HepG2 (cell line): ENCODE measurements around the gene SKI. TPM values are rescaled to one million over a fixed set of nuclear protein-coding genes. Genes with fewer than 3 reads are reported as not detected.
A peak's percentile ranks its signal among the peaks of the same experiment; 100 is the strongest.

Source experiments
- ATAC-seq: fragments of 200-7000 bp; cut with Tn5 transposase; 3 replicates; pipeline ENCODE4 v1.9.1; 2020; ENCODE audit warnings: mild to moderate bottlenecking, moderate library complexity
- BruUV-seq: library from RNA; stranded (reverse); fragments of 400-500 nt; replicated peaks from 2 replicates; lab custom pipeline; 2021; lab: Mats Ljungman, UMichigan
- CTCF ChIA-PET: fragments of 300-600 bp; formaldehyde crosslinking; extraction: SDS; loops from one replicate; lab custom pipeline; 2021; ENCODE audit warnings: low total read pairs, inconsistent platforms, low intra/inter-chr PET ratio; lab: Yijun Ruan, JAX
- POLR2A ChIA-PET: fragments of 350-600 bp; sonication (Branson Sonifier 250); formaldehyde crosslinking; loops from one replicate; lab custom pipeline; 2020; ENCODE audit warnings: antibody characterized with exemption, inconsistent platforms; lab: Yijun Ruan, JAX
- DNase-seq: peaks from one replicate; pipeline ENCODE4 v3.0.0-alpha.2; 2015; ENCODE audit warnings: low spot score
- FAIRE-seq: peaks from 3 replicates; lab custom pipeline; 2011; peaks lifted over from hg19 to GRCh38; lab: Jason Lieb, UNC
- H2AFZ ChIP-seq: one replicate; pipeline ENCODE4 v1.6.1; 2011; ENCODE audit warnings: low read length, inconsistent platforms
- H3K27ac ChIP-seq: fragments of 300-600 bp; 3 replicates; pipeline ENCODE4 v1.8.0; 2011; ENCODE audit warnings: mixed run types, mild to moderate bottlenecking, mixed read lengths, low read length, inconsistent platforms; ENCODE audit not compliant: insufficient read depth; ENCODE audit errors: extremely low read length
- H3K27me3 ChIP-seq, 2 experiments: fragments of 200-600 bp in 1 of 2; 2 replicates in 1 of 2; 3 replicates in 1 of 2; pipeline versions ENCODE4 v1.6.0 to v1.8.0; 2011; ENCODE audit warnings: low read length in 2 of 2, mild to moderate bottlenecking in 2 of 2, moderate library complexity in 2 of 2, inconsistent platforms in 1 of 2; ENCODE audit not compliant: insufficient read depth in 2 of 2, control insufficient read depth in 1 of 2
- H3K36me3 ChIP-seq, 2 experiments: fragments of 200-600 bp in 1 of 2; replicated peaks in 1 of 2; 2 replicates in 1 of 2; 3 replicates in 1 of 2; pipeline versions ENCODE4 v1.5.1 to v1.8.0; 2011; ENCODE audit warnings: low read length in 2 of 2, inconsistent platforms in 1 of 2; ENCODE audit not compliant: insufficient read depth in 2 of 2, control insufficient read depth in 1 of 2
- H3K4me1 ChIP-seq: 2 replicates; pipeline ENCODE4 v1.5.1; 2012; ENCODE audit warnings: low read length, inconsistent platforms; ENCODE audit not compliant: insufficient read depth
- H3K4me2 ChIP-seq: 2 replicates; pipeline ENCODE4 v1.6.0; 2011; ENCODE audit warnings: low read depth, low read length, inconsistent platforms
- H3K4me3 ChIP-seq, 3 experiments: fragments of 200-600 bp in 1 of 3; sonication (generic), shearing (Covaris generic) in 1 of 3; replicated peaks in 1 of 3; 2 replicates each; pipeline ENCODE4 v1.5.1; 2011 to 2016; ENCODE audit warnings: low read length in 3 of 3, inconsistent platforms in 2 of 3, low read depth in 2 of 3, mild to moderate bottlenecking in 2 of 3, control low read depth in 1 of 3, mixed read lengths in 1 of 3; ENCODE audit not compliant: insufficient read depth in 1 of 3
- H3K79me2 ChIP-seq: one replicate; pipeline ENCODE4 v1.6.1; 2011; ENCODE audit warnings: low read length, inconsistent platforms; ENCODE audit not compliant: insufficient read depth
- H3K9ac ChIP-seq: 2 replicates; pipeline ENCODE4 v1.6.0; 2011; ENCODE audit warnings: mild to moderate bottlenecking, low read depth, low read length, inconsistent platforms; ENCODE audit not compliant: insufficient read depth
- H3K9me3 ChIP-seq: 2 replicates; pipeline ENCODE4 v1.5.1; 2012; ENCODE audit warnings: mild to moderate bottlenecking, low read length
- H4K20me1 ChIP-seq: 2 replicates; pipeline ENCODE4 v1.6.0; 2011; ENCODE audit warnings: inconsistent platforms, mild to moderate bottlenecking, low read length, moderate library complexity; ENCODE audit not compliant: insufficient read depth
- CENPT ChIP-seq: sonication (generic); formaldehyde crosslinking; IDR thresholded peaks from 2 replicates; pipeline ENCODE4 v1.8.0; 2022; ENCODE audit warnings: low read depth, mild to moderate bottlenecking, moderate library complexity, missing genetic modification reagents
- ELF3 ChIP-seq: IDR thresholded peaks from 2 replicates; pipeline ENCODE4 v1.6.1; 2016; ENCODE audit warnings: missing genetic modification reagents, missing compliant biosample characterization
- EZH2 ChIP-seq: conservative IDR thresholded peaks from 2 replicates; pipeline ENCODE4 v1.6.1; 2012; ENCODE audit warnings: mild to moderate bottlenecking, low read depth, low read length, moderate library complexity
- IKZF4 ChIP-seq: sonication (generic); formaldehyde crosslinking; IDR thresholded peaks from 2 replicates; pipeline ENCODE4 v1.5.1; 2020; ENCODE audit warnings: borderline replicate concordance, mild to moderate bottlenecking, low read depth, missing genetic modification reagents; ENCODE audit errors: not compliant biosample characterization
- KDM6A ChIP-seq: IDR thresholded peaks from 2 replicates; pipeline ENCODE4 v1.6.1; 2016; ENCODE audit warnings: low read depth
- NFIC ChIP-seq: IDR thresholded peaks from 2 replicates; pipeline ENCODE4 v1.6.1; 2012; ENCODE audit warnings: mild to moderate bottlenecking, low read length, inconsistent platforms
- ZBTB20 ChIP-seq: sonication (generic); formaldehyde crosslinking; IDR thresholded peaks from 2 replicates; pipeline ENCODE4 v1.8.1; 2023; ENCODE audit warnings: missing genetic modification reagents, low read depth, mild to moderate bottlenecking, borderline replicate concordance
- ZBTB3 ChIP-seq: sonication (generic); formaldehyde crosslinking; IDR thresholded peaks from 2 replicates; pipeline ENCODE4 v1.4.0; 2020; ENCODE audit warnings: low read depth, mild to moderate bottlenecking, moderate library complexity, missing genetic modification reagents, borderline replicate concordance
- ZNF101 ChIP-seq: sonication (generic); formaldehyde crosslinking; IDR thresholded peaks from 2 replicates; pipeline ENCODE4 v1.4.0; 2020; ENCODE audit warnings: mild to moderate bottlenecking, low read depth, missing genetic modification reagents, borderline replicate concordance
- ZNF547 ChIP-seq: sonication (generic); formaldehyde crosslinking; IDR thresholded peaks from 2 replicates; pipeline ENCODE4 v1.5.1; 2020; ENCODE audit warnings: mild to moderate bottlenecking, missing genetic modification reagents
- ZNF570 ChIP-seq: sonication (generic); formaldehyde crosslinking; IDR thresholded peaks from 2 replicates; pipeline ENCODE4 v1.4.0; 2020; ENCODE audit warnings: mild to moderate bottlenecking, missing genetic modification reagents, borderline replicate concordance
- WGBS: methylation state at CpG from one replicate; pipeline ENCODE4 v1.1.6; 2017; ENCODE audit warnings: low lambda C conversion rate; 5-methylcytosine and 5-hydroxymethylcytosine counted together
- in situ Hi-C: cut with HindIII; loops from 2 replicates; pipeline ENCODE4 v1.10.0; 2017; ENCODE audit warnings: low pct_unique_long_range_greater_than_20kb; ENCODE audit not compliant: extremely low pct_ligation_motif_present
- intact Hi-C: fragments of 100-400 bp; cut with micrococcal nuclease; formaldehyde crosslinking; loops from one replicate; pipeline ENCODE4 v1.10.0; 2022; ENCODE audit not compliant: unreplicated experiment
- polyA plus RNA-seq, 8 experiments: library from polyadenylated mRNA; depleted of rRNA in 3 of 8; stranded (reverse) in 7 of 8; unstranded in 1 of 8; fragments of >200 nt; fragmentation: Illumina TruSeq in 4 of 8; extraction: Trizol in 4 of 8; gene quantifications; 2 replicates each; pipeline versions ENCODE4 v1.2.1 to v1.2.3, GENCODE V29; 2011 to 2016; ENCODE audit warnings: low read depth in 4 of 8, missing spikeins in 1 of 8, mixed read lengths in 1 of 8; ENCODE audit not compliant: insufficient read depth in 1 of 8
- total RNA-seq, 5 experiments: library from RNA; depleted of rRNA; stranded (reverse); fragments of >200 nt; fragmentation: Illumina TruSeq; extraction: Trizol; gene quantifications; 2 replicates each; pipeline ENCODE4 v1.2.3, GENCODE V29; 2016; ENCODE audit warnings: low read depth in 1 of 5
- TF ChIP-seq, protein P1 (sequence below): sonication (generic); formaldehyde crosslinking; IDR thresholded peaks from 2 replicates; pipeline ENCODE4 v1.4.0; 2020; ENCODE audit warnings: missing genetic modification reagents
- TF ChIP-seq, protein P2 (sequence below): fragments of 450-650 bp; IDR thresholded peaks from 2 replicates; pipeline ENCODE4 v1.6.1; 2017; ENCODE audit warnings: mild to moderate bottlenecking
- TF ChIP-seq, protein P3 (sequence below): sonication (generic); formaldehyde crosslinking; IDR thresholded peaks from 2 replicates; pipeline ENCODE4; 2020; ENCODE audit warnings: missing genetic modification reagents, mild to moderate bottlenecking, borderline replicate concordance
- TF ChIP-seq, protein P4 (sequence below): IDR thresholded peaks from 2 replicates; pipeline ENCODE4 v1.6.1; 2012; ENCODE audit warnings: inconsistent platforms
- TF ChIP-seq, protein P5 (sequence below): sonication (generic); formaldehyde crosslinking; IDR thresholded peaks from 2 replicates; pipeline ENCODE4 v1.4.0; 2020; ENCODE audit warnings: missing genetic modification reagents

SKI gene
- total and polyA plus RNA-seq, 2 of the 13 experiments (the other 11 are each of a cell fraction or from before 2014, with no cell fraction given) = 4.7 to 6.9 TPM

DNA sequence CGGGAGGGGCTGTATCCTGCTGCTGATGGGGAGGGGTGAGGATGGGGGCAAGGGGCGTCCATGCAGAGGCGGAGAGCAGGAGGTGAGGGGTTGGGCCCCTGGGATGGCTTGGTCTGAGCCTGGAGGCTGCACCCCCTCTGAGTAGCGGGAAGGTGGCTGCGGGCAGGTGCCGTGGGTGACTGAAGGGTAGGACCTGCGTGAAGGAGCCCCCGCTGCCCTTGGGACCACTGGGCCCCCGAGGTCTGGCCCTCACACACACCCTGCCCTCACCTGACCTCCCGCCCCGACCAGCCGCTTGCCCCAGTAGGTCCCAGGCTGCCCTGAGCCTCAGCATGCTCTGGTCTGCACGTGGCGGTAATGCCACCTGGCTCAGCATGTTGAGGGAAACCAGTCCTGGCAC lies 12.8 kb upstream of the SKI start:
- CTCF ChIA-PET = no interaction called here
- FAIRE-seq (no peak), ATAC-seq (peak; percentile 9), DNase-seq (no peak)
- no peaks in the 10 kb centered on the region for H4K20me1 ChIP-seq
- H3K4me3 ChIP-seq = peak overlapping the region in 1 of 3 experiments; percentile 64; a peak in 2 of 6 replicates
- intact Hi-C loops (no loop called here), in situ Hi-C loops (no loop called here)
- H3K79me2 ChIP-seq = no peaks in the 10 kb centered on the region
- H2AFZ ChIP-seq = no peak overlapping the region
- H3K4me1 ChIP-seq = peaks cover 66% of the 10 kb centered on the region
- H3K4me2 ChIP-seq = peak overlapping the region; percentile 95
- H3K36me3 ChIP-seq = no peaks in the 10 kb centered on the region
- H3K9ac ChIP-seq = no peak overlapping the region
- POLR2A ChIA-PET = interaction anchor here (1.0 to 1.3 kb wide), 2 partner anchors 15 to 20 kb away, joined by 3 to 4 read pairs; no protein-coding TSS in a partner anchor
- WGBS = 2% methylated on average over 7 of the region's 14 CpGs
- peaks cover 2 to 15% of the 10 kb centered on the region in 2 experiments; a peak in 2 of 5 replicates for H3K27me3 ChIP-seq
- H3K27ac ChIP-seq = no peak overlapping the region
- BruUV-seq = no TSS peak
- no peaks in the 10 kb centered on the region for H3K9me3 ChIP-seq
- TF ChIP-seq KDM6A (no peak), ZNF547 (CRISPR knock-in tag) (0 out of 2 replicates have a peak, but pooled peaks have one; percentile 42), IKZF4 (CRISPR knock-in tag) (no peak), NFIC (no peak), CENPT (CRISPR knock-in tag) (peak; percentile 72; the same call in 1 of the 2 replicates), ZBTB20 (no peak), ZNF570 (no peak), ZNF101 (CRISPR knock-in tag) (no peak), ELF3 (no peak), ZBTB3 (no peak), EZH2 (no peak)
- TF ChIP-seq, protein P1, sequence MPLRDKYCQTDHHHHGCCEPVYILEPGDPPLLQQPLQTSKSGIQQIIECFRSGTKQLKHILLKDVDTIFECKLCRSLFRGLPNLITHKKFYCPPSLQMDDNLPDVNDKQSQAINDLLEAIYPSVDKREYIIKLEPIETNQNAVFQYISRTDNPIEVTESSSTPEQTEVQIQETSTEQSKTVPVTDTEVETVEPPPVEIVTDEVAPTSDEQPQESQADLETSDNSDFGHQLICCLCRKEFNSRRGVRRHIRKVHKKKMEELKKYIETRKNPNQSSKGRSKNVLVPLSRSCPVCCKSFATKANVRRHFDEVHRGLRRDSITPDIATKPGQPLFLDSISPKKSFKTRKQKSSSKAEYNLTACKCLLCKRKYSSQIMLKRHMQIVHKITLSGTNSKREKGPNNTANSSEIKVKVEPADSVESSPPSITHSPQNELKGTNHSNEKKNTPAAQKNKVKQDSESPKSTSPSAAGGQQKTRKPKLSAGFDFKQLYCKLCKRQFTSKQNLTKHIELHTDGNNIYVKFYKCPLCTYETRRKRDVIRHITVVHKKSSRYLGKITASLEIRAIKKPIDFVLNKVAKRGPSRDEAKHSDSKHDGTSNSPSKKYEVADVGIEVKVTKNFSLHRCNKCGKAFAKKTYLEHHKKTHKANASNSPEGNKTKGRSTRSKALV (CRISPR knock-in tag) = no peak
- TF ChIP-seq, protein P2, sequence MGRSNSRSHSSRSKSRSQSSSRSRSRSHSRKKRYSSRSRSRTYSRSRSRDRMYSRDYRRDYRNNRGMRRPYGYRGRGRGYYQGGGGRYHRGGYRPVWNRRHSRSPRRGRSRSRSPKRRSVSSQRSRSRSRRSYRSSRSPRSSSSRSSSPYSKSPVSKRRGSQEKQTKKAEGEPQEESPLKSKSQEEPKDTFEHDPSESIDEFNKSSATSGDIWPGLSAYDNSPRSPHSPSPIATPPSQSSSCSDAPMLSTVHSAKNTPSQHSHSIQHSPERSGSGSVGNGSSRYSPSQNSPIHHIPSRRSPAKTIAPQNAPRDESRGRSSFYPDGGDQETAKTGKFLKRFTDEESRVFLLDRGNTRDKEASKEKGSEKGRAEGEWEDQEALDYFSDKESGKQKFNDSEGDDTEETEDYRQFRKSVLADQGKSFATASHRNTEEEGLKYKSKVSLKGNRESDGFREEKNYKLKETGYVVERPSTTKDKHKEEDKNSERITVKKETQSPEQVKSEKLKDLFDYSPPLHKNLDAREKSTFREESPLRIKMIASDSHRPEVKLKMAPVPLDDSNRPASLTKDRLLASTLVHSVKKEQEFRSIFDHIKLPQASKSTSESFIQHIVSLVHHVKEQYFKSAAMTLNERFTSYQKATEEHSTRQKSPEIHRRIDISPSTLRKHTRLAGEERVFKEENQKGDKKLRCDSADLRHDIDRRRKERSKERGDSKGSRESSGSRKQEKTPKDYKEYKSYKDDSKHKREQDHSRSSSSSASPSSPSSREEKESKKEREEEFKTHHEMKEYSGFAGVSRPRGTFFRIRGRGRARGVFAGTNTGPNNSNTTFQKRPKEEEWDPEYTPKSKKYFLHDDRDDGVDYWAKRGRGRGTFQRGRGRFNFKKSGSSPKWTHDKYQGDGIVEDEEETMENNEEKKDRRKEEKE = no peak
- TF ChIP-seq, protein P3, sequence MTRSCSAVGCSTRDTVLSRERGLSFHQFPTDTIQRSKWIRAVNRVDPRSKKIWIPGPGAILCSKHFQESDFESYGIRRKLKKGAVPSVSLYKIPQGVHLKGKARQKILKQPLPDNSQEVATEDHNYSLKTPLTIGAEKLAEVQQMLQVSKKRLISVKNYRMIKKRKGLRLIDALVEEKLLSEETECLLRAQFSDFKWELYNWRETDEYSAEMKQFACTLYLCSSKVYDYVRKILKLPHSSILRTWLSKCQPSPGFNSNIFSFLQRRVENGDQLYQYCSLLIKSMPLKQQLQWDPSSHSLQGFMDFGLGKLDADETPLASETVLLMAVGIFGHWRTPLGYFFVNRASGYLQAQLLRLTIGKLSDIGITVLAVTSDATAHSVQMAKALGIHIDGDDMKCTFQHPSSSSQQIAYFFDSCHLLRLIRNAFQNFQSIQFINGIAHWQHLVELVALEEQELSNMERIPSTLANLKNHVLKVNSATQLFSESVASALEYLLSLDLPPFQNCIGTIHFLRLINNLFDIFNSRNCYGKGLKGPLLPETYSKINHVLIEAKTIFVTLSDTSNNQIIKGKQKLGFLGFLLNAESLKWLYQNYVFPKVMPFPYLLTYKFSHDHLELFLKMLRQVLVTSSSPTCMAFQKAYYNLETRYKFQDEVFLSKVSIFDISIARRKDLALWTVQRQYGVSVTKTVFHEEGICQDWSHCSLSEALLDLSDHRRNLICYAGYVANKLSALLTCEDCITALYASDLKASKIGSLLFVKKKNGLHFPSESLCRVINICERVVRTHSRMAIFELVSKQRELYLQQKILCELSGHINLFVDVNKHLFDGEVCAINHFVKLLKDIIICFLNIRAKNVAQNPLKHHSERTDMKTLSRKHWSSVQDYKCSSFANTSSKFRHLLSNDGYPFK (CRISPR knock-in tag) = no peak
- TF ChIP-seq, protein P4, sequence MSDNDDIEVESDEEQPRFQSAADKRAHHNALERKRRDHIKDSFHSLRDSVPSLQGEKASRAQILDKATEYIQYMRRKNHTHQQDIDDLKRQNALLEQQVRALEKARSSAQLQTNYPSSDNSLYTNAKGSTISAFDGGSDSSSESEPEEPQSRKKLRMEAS = peak; percentile 44; the same call in 1 of the 2 replicates
- TF ChIP-seq, protein P5, sequence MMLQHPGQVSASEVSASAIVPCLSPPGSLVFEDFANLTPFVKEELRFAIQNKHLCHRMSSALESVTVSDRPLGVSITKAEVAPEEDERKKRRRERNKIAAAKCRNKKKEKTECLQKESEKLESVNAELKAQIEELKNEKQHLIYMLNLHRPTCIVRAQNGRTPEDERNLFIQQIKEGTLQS = no peak
